B cell (primary cell): ENCODE data around the gene LRRC70. TPM values are rescaled to one million over a fixed set of nuclear protein-coding genes. Genes with fewer than 3 reads are reported as not detected.

Experiments used
- ATAC-seq: fragments of 200-7000 bp; cut with Tn5 transposase; one replicate; pipeline ENCODE4 v1.10.0; 2021; ENCODE audit warnings: low read depth, mild to moderate bottlenecking, moderate number of reproducible peaks, moderate library complexity
- CTCF ChIA-PET: fragments of 350-600 bp; sonication (Branson Sonifier 250); formaldehyde crosslinking; loops from one replicate; lab custom pipeline; 2021; ENCODE audit warnings: antibody characterized with exemption, inconsistent platforms; lab: Charles Lee
- POLR2A ChIA-PET: fragments of 350-600 bp; sonication (Branson Sonifier 250); formaldehyde crosslinking; loops from one replicate; lab custom pipeline; 2021; ENCODE audit warnings: antibody characterized with exemption; lab: Charles Lee
- DNase-seq: peaks from one replicate; pipeline ENCODE4 v3.0.0; 2013
- H2AFZ ChIP-seq: 2 replicates; pipeline ENCODE4 v1.6.1; 2012; ENCODE audit warnings: mild to moderate bottlenecking, low read depth, low read length; ENCODE audit not compliant: insufficient read depth, poor library complexity, severe bottlenecking
- H3K27ac ChIP-seq, 2 donors: 1 replicate in 1 of 2; 2 replicates in 1 of 2; pipeline ENCODE4 v1.5.1; 2012 to 2013; ENCODE audit warnings: low read length in 2 of 2, mild to moderate bottlenecking in 2 of 2, moderate library complexity in 1 of 2
- H3K27me3 ChIP-seq, 4 experiments: fragments of 200-600 bp in 1 of 4; sonication (generic) in 1 of 4; replicated peaks in 1 of 4; 1 replicate in 2 of 4; 2 replicates in 2 of 4; pipeline versions ENCODE4 v1.6.1 to v1.7.0; 2013 to 2016; ENCODE audit warnings: low read length in 3 of 4, mild to moderate bottlenecking in 2 of 4, mixed read lengths in 1 of 4, moderate library complexity in 1 of 4; ENCODE audit not compliant: insufficient read depth in 4 of 4, control insufficient read depth in 3 of 4; ENCODE audit errors: control extremely low read depth in 1 of 4
- H3K36me3 ChIP-seq, 2 experiments: replicated peaks in 1 of 2; 1 replicate in 1 of 2; 2 replicates in 1 of 2; pipeline versions ENCODE4 v1.6.1 to v1.7.1; 2013; ENCODE audit warnings: low read length in 1 of 2; ENCODE audit not compliant: insufficient read depth in 2 of 2, control insufficient read depth in 1 of 2; ENCODE audit errors: control extremely low read depth in 1 of 2, extremely low read depth in 1 of 2
- H3K4me1 ChIP-seq, 2 donors: fragments of 200-600 bp in 1 of 2; sonication (generic) in 1 of 2; 1 replicate in 1 of 2; 2 replicates in 1 of 2; pipeline versions ENCODE4 v1.5.1 to v1.6.1; 2013 to 2017; ENCODE audit warnings: low read length in 2 of 2; ENCODE audit not compliant: control insufficient read depth in 2 of 2, insufficient read depth in 2 of 2
- H3K4me2 ChIP-seq: replicated peaks from 2 replicates; pipeline ENCODE3; 2012; ENCODE audit warnings: mild to moderate bottlenecking, low read depth, low read length; ENCODE audit not compliant: poor library complexity, severe bottlenecking
- H3K4me3 ChIP-seq, 5 experiments: fragments of 200-600 bp in 1 of 5; sonication (generic) in 1 of 5; 1 replicate in 3 of 5; 2 replicates in 2 of 5; pipeline versions ENCODE4 v1.5.1 to v1.7.0; 2011 to 2016; ENCODE audit warnings: low read length in 4 of 5, mild to moderate bottlenecking in 4 of 5, low read depth in 2 of 5, control low read depth in 1 of 5, moderate library complexity in 1 of 5; ENCODE audit not compliant: insufficient read depth in 1 of 5; ENCODE audit errors: control extremely low read depth in 1 of 5, extremely low read depth in 1 of 5
- H3K79me2 ChIP-seq: fragments of 200-600 bp; sonication (generic); one replicate; pipeline ENCODE4 v1.6.0; 2016; ENCODE audit warnings: low read length; ENCODE audit not compliant: control insufficient read depth, insufficient read depth
- H3K9ac ChIP-seq: fragments of 200-600 bp; sonication (generic); 2 replicates; pipeline ENCODE4 v1.6.1; 2017; ENCODE audit warnings: mild to moderate bottlenecking, low read length, moderate library complexity
- H3K9me3 ChIP-seq, 3 donors: one replicate each; pipeline versions ENCODE4 v1.6.1 to v1.7.1; 2013; ENCODE audit warnings: low read length in 2 of 3; ENCODE audit not compliant: control insufficient read depth in 2 of 3, insufficient read depth in 1 of 3; ENCODE audit errors: control extremely low read depth in 1 of 3
- H4K20me1 ChIP-seq: 2 replicates; pipeline ENCODE4 v1.6.0; 2012; ENCODE audit warnings: mild to moderate bottlenecking, low read length; ENCODE audit not compliant: insufficient read depth, control insufficient read depth, poor library complexity, severe bottlenecking
- H3K27ac Mint-ChIP-seq: one replicate; pipeline ENCODE4 v1.8.0; 2021; ENCODE audit warnings: mixed read lengths
- H3K27me3 Mint-ChIP-seq: one replicate; pipeline ENCODE4 v1.8.0; 2021; ENCODE audit warnings: mixed read lengths
- H3K4me1 Mint-ChIP-seq: one replicate; pipeline ENCODE4 v1.8.0; 2021; ENCODE audit warnings: mixed read lengths
- H3K4me3 Mint-ChIP-seq: one replicate; pipeline ENCODE4 v1.8.0; 2021; ENCODE audit warnings: mixed read lengths
- H3K9me3 Mint-ChIP-seq: one replicate; pipeline ENCODE4 v1.8.0; 2022; ENCODE audit warnings: mixed read lengths; ENCODE audit not compliant: insufficient read depth
- EZH2 ChIP-seq: IDR thresholded peaks from 2 replicates; pipeline ENCODE4 v1.6.1; 2012; ENCODE audit warnings: borderline replicate concordance, low read depth, mild to moderate bottlenecking, moderate library complexity, low read length; ENCODE audit not compliant: insufficient read depth, poor library complexity, severe bottlenecking
- WGBS: methylation state at CpG from one replicate; pipeline ENCODE4 v1.1.5; 2013; ENCODE audit warnings: missing lambda C conversion rate; ENCODE audit not compliant: insufficient coverage; 5-methylcytosine and 5-hydroxymethylcytosine counted together
- intact Hi-C: fragments of 100-400 bp; cut with micrococcal nuclease; formaldehyde crosslinking; loops from one replicate; pipeline ENCODE4 v1.10.0; 2022
- polyA plus RNA-seq: library from polyadenylated mRNA; depleted of rRNA; stranded (reverse); fragments of >200 nt; gene quantifications from 2 replicates; pipeline ENCODE4 v1.2.3, GENCODE V29; 2012
- total RNA-seq, 2 donors: library from RNA; stranded (reverse); fragments of 120-200 nt in 1 of 2; gene quantifications; 1 replicate in 1 of 2; 2 replicates in 1 of 2; pipeline versions ENCODE4 v1.2.3 to v1.2.4, GENCODE V29; 2013 to 2022
- TF ChIP-seq, protein P1 (sequence below): fragments of 200-600 bp; IDR thresholded peaks from one replicate; pipeline ENCODE4 v1.8.0; 2022; ENCODE audit warnings: antibody characterized with exemption, mild to moderate bottlenecking

The LRRC70 gene
- total and polyA plus RNA-seq, 2 donors (not counting 1 experiment from before 2014, with no cell fraction given), result 2.3 to 3.3 TPM

DNA sequence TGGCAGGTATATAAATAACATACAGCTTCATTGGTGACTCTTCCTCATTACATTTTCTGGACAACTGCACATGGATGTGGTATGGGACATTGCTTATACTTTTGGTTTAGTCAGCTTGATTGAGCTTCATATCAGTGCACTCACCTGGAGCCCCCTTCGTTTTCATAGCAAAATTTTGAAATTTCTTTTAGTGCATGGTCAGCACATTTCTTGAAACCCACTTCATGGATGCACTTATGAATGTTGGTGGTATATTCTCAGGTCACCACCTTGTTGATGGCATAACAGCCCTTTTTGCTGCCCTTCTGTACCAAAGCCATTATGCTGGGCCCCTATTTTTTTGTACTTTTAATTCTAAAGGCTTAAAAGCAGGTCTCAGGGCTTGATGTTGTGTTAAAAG is 16.7 kb upstream of the LRRC70 start:
- H3K9me3 ChIP-seq, result peaks cover 0 to 16% (median 5%) of the 10 kb centered on the region in 3 donors
- H3K36me3 ChIP-seq, result peaks cover 2 to 10% of the 10 kb centered on the region in 2 experiments
- H3K27me3 ChIP-seq, result no peaks in the 10 kb centered on the region
- no peak overlapping the region for H3K27ac ChIP-seq
- no peaks in the 10 kb centered on the region for H3K79me2 ChIP-seq
- intact Hi-C loops, result no loop called here
- ATAC-seq (no peak), DNase-seq (no peak)
- ChIA-PET POLR2A (no interaction called here), CTCF (no interaction called here)
- Mint-ChIP-seq H3K9me3 (no peaks in the 10 kb centered on the region), H3K27me3 (no peaks in the 10 kb centered on the region), H3K4me3 (no peak overlapping the region), H3K27ac (no peak overlapping the region), H3K4me1 (no peaks in the 10 kb centered on the region)
- H3K4me2 ChIP-seq, result no peak overlapping the region
- H4K20me1 ChIP-seq, result no peaks in the 10 kb centered on the region
- no peaks in the 10 kb centered on the region for H3K4me1 ChIP-seq
- H3K9ac ChIP-seq, result no peak overlapping the region
- TF ChIP-seq EZH2, result no peak
- TF ChIP-seq, protein P1, sequence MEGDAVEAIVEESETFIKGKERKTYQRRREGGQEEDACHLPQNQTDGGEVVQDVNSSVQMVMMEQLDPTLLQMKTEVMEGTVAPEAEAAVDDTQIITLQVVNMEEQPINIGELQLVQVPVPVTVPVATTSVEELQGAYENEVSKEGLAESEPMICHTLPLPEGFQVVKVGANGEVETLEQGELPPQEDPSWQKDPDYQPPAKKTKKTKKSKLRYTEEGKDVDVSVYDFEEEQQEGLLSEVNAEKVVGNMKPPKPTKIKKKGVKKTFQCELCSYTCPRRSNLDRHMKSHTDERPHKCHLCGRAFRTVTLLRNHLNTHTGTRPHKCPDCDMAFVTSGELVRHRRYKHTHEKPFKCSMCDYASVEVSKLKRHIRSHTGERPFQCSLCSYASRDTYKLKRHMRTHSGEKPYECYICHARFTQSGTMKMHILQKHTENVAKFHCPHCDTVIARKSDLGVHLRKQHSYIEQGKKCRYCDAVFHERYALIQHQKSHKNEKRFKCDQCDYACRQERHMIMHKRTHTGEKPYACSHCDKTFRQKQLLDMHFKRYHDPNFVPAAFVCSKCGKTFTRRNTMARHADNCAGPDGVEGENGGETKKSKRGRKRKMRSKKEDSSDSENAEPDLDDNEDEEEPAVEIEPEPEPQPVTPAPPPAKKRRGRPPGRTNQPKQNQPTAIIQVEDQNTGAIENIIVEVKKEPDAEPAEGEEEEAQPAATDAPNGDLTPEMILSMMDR, result no peak
- no peak overlapping the region for H3K4me3 ChIP-seq
- WGBS, result no CpG with 5 or more reads among the region's 1 CpG
- H2AFZ ChIP-seq, result no peak overlapping the region

DNA sequence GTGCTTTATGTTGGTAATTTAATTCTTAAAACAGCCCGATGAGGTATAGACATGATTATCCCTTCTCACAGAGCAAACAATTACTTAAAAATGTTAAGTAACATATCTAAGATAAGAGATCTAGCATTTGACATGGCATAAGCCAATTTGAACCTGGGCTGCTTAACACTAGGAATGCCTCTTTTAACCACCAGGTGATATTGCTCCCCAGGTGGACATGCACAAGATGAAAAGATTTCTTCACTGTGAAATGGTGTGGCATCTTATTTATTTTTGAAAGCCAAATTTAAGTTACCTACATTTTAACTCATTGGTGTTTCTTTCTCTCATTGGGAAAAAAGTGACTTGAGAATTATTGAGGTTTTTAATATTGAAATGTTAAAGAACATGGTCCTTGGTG is 15.8 kb upstream of the LRRC70 start:
- ATAC-seq (no peak), DNase-seq (no peak)
- H3K4me1 Mint-ChIP-seq, result no peaks in the 10 kb centered on the region
- no peaks in the 10 kb centered on the region for H3K27me3 Mint-ChIP-seq
- Histone ChIP-seq H3K27me3 (no peaks in the 10 kb centered on the region), H2AFZ (no peak overlapping the region), H3K79me2 (peaks cover 2% of the 10 kb centered on the region), H3K4me2 (no peak overlapping the region), H3K4me3 (no peak overlapping the region), H3K36me3 (peaks cover 2 to 12% of the 10 kb centered on the region in 2 experiments), H4K20me1 (no peaks in the 10 kb centered on the region), H3K9ac (no peak overlapping the region), H3K9me3 (peaks cover 0 to 23% (median 10%) of the 10 kb centered on the region in 3 donors), H3K4me1 (no peaks in the 10 kb centered on the region), H3K27ac (no peak overlapping the region)
- no peak overlapping the region for H3K4me3 Mint-ChIP-seq
- ChIA-PET POLR2A (no interaction called here), CTCF (no interaction called here)
- H3K9me3 Mint-ChIP-seq, result no peaks in the 10 kb centered on the region
- H3K27ac Mint-ChIP-seq, result no peak overlapping the region
- no CpG with 5 or more reads among the region's 1 CpG for WGBS
- TF ChIP-seq EZH2, result no peak
- intact Hi-C loops, result no loop called here
